ENCODE results near the gene PTGS1.
"Not testable (repeated sequence)": the region's sequence is repeated elsewhere in the genome, so short reads cannot be mapped to it uniquely, and the experiment has no call there.

Gene PTGS1

DNA sequence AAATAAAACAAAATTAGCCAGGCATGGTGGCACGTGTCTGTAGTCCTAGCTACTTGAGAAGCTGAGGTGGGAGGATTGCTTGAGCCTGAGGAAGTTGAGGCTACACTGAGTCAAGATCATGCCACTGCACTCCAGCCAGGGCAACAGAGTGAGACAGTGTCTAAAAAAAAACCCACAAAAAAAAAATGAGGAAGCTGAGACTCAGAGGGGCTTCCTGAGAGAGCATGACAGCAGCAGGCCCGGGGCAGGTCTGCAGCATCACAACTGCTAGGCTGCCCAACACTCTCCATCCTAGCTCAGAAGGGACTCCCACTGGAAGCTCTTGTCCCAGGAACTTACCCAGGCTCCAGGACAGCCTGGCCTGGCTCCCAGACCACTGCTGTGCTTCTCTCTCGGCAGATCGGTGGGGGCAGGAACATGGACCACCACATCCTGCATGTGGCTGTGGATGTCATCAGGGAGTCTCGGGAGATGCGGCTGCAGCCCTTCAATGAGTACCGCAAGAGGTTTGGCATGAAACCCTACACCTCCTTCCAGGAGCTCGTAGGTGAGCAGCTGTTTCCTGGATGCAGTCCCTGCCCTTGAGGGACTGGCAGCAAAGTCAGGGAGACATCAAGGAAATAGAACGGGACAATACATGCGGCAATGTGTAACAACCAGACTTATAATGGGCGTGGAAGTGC lies 19.1 kb downstream of the PTGS1 start:
- no peak overlapping the region for H3K4me3 ChIP-seq (ENCODE audit: low read length)
- peak; percentile 51 for DNase-seq (ENCODE audit: low read depth, low spot score)

DNA sequence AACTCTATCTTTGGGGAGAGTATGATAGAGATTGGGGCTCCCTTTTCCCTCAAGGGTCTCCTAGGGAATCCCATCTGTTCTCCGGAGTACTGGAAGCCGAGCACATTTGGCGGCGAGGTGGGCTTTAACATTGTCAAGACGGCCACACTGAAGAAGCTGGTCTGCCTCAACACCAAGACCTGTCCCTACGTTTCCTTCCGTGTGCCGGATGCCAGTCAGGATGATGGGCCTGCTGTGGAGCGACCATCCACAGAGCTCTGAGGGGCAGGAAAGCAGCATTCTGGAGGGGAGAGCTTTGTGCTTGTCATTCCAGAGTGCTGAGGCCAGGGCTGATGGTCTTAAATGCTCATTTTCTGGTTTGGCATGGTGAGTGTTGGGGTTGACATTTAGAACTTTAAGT lies 21.5 kb downstream of the PTGS1 start:
- DNase-seq (ENCODE audit: low read depth, low spot score): no peak

DNA sequence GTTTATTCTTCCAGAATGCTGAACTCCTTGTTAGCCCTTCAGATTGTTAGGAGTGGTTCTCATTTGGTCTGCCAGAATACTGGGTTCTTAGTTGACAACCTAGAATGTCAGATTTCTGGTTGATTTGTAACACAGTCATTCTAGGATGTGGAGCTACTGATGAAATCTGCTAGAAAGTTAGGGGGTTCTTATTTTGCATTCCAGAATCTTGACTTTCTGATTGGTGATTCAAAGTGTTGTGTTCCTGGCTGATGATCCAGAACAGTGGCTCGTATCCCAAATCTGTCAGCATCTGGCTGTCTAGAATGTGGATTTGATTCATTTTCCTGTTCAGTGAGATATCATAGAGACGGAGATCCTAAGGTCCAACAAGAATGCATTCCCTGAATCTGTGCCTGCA lies 21.9 kb downstream of the PTGS1 start:
- no peak for DNase-seq (ENCODE audit: low read depth, low spot score)
- H3K4me3 ChIP-seq (ENCODE audit: low read length): no peak overlapping the region

More for the DNA sequence above, 21.5 kb downstream of the PTGS1 start:
- H3K4me3 ChIP-seq (ENCODE audit: low read length): no peak overlapping the region

DNA sequence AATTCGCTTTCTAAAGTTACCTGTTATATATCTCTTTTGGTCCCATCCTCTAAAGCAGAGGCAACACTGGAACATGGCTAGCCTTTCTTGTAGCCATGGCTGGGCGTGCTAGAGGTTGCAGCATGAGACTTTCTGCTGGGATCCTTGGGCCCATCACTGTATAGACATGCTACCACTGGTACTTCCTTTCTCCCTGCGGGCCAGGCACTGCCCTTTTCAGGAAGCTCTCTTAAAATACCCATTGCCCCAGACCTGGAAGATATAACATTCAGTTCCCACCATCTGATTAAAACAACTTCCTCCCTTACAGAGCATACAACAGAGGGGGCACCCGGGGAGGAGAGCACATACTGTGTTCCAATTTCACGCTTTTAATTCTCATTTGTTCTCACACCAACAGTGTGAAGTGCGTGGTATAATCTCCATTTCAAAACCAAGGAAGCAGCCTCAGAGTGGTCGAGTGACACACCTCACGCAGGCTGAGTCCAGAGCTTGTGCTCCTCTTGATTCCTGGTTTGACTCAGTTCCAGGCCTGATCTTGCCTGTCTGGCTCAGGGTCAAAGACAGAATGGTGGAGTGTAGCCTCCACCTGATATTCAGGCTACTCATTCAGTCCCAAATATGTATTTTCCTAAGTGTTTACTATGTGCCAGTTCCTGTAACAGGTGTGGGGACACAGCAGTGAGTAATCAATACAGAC lies 22.6 kb downstream of the PTGS1 start:
- DNase-seq (ENCODE audit: low read depth, low spot score): no peak
- no peak overlapping the region for H3K4me3 ChIP-seq (ENCODE audit: low read length)

DNA sequence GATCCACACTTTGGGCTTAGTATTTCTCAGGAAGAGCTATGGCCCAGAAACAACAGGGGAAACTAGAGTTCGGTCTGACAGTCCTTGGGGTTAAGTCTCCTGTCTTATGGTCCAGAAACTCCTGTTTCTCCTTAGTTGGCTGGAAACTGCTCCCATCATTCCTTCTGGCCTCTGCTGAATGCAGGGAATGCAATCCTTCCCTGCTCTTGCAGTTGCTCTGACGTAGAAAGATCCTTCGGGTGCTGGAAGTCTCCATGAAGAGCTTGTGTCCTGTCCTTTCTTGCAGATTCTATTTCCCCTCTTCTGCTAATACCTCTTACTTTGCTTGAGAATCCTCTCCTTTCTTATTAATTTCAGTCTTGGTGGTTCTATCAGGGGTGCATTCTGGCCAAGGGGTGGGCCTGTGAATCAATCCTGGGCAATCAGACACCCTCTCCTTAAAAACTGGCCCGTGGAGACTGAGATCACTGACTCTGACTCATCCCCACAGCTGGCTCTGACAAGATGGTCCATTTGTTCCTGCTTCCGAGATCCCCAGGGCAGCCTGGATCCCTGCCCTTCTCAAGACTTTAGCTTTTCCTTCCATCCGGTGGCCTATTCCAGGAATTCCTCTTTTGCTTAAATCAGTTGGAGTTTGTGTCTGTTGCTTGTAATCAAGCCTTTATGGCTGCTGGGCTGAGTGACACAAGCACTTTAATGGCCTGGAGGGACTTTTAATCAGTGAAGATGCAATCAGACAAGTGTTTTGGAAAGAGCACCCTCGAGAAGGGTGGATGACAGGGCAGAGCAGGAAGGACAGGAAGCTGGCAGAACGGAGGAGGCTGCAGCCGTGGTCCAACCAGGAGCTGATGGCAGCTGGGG lies 23.7 kb downstream of the PTGS1 start:
- no peak overlapping the region for H3K4me3 ChIP-seq (ENCODE audit: low read length)
- DNase-seq (ENCODE audit: low read depth, low spot score): no peak

DNA sequence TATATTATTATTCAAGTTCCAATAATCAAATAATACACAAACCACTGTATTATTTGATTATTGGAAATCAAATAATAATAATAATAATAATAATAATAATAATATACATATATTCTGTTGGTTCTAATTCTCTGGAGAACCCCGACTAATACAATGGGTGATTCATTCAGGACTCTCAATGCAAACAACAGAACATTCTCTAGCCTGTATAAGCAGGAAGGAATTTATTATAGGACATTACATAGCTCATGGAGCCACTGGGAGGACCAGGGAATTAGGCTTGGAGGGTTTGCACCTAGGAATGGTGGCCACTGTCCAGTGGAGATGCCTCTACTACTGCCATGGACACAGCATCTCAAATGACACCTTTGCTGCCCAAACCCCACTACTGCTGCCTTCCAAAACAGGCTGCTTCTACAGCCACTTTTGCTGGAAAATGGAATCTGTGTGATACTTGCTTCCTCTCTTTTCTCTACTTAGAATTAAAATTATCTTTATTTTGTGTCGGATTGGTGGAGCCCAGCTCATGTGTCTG lies 25.9 kb downstream of the PTGS1 start:
- no peak for DNase-seq (ENCODE audit: low read depth, low spot score)
- H3K4me3 ChIP-seq (ENCODE audit: low read length): no peak overlapping the region

DNA sequence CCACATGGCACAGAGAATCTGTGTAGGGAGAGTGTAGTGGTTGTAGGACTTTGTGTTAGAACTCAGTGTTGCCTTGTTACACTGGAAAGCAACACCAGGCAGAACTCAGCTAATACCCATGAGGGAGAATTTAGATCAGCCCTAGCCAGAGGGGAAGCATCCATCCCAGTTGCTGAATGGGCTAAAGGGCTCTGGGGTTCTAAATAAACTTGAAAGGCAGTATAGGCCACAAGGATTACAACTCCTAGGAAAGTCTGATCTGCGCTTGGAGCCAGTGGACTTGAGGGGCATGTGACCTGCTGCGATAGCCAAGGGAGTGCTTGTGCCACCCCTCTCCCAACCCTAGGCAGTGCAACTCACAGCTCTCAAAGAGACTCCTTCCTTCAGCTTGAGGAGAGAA lies 26.9 kb downstream of the PTGS1 start:
- no peak for DNase-seq (ENCODE audit: low read depth, low spot score)
- no peak overlapping the region for H3K4me3 ChIP-seq (ENCODE audit: low read length)

DNA sequence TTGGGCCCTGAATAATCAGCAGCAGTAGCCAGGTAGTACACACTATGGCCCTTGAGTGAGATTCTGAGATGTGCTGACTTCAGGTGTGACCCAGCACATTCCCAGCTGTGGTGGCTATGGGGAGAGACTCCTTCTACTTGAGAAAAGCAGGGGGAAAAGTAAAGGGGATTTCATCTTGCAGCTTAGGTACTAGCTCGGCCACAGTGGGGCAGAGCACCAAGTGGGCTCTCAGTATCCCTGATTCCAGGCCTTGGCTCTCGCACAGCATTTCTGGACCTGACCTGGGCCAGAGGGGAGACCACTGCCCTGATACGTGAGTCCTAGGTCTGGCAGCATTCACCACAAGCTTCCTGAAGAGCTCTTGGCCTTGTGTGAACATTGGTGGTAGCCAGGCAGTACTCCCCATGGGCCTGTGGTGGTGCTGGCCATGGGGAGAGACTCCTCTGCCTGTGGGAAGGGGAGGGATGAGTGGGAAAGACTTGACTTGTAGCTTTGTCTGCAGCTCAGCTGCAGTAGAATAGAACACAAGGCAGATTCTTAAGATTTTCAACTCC lies 27.6 kb downstream of the PTGS1 start:
- H3K4me3 ChIP-seq (ENCODE audit: low read length): no peak overlapping the region
- no peak for DNase-seq (ENCODE audit: low read depth, low spot score)

DNA sequence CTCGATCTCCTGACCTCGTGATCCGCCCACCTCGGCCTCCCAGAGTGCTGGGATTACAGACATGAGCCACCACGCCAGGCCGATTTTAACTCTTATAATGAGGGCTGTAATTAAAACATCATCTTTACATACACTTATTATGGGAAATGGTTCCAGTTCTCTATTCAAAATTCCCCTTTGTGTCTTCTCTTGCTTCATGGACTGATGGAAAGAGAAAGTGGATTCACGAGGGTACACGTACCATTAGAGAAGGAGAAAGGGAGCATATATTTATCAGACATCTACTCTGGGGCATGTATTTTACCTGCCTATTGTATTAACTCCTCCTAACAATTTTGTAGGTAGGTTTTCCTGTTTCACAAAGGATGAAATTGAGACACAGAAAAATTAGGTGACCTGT lies 31.1 kb downstream of the PTGS1 start:
- DNase-seq (ENCODE audit: low read depth, low spot score): no peak
- no peak overlapping the region for H3K4me3 ChIP-seq (ENCODE audit: low read length)

DNA sequence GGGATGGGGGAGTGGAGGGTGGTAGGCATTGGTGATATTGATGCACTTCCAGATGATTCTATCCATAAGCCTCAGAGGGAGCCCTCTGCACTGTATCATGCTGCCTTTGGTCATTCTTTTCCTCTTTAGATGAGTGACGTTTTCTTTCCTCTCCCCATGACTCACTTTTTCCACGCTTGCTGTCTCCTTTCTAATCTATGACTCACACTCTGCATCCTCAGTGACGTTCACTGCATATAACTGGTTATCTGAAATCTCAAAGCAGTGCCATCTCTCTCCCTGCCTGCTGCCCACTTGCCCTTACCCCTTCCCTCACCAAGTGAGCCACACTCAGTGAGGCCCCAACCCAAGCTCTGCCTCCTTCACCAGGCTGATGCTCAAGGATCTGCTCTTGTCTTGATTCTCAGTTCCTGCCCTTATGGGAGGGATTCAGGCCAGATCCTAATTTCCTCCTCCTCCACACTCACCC lies 31.6 kb downstream of the PTGS1 start:
- no peak for DNase-seq (ENCODE audit: low read depth, low spot score)
- H3K4me3 ChIP-seq (ENCODE audit: low read length): no peak overlapping the region

DNA sequence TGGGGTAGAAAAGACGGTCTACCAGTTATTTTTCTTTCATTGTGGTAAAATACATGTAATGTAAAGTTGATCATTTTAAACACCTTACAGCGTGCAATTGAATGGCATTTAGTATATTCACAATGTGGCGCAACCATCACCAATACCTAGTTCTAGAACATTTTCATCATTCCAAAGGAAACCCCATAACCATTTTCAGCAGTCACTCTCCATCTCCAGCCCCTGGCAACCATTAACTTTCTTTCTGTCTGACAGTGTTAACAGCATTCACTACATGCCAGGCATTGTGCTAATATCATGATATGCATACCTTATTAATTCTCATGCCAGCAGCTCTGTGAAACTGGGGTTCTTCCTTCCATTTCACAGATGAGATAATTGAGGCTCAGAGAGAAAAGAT lies 32.0 kb downstream of the PTGS1 start:
- DNase-seq (ENCODE audit: low read depth, low spot score): no peak
- no peak overlapping the region for H3K4me3 ChIP-seq (ENCODE audit: low read length)

DNA sequence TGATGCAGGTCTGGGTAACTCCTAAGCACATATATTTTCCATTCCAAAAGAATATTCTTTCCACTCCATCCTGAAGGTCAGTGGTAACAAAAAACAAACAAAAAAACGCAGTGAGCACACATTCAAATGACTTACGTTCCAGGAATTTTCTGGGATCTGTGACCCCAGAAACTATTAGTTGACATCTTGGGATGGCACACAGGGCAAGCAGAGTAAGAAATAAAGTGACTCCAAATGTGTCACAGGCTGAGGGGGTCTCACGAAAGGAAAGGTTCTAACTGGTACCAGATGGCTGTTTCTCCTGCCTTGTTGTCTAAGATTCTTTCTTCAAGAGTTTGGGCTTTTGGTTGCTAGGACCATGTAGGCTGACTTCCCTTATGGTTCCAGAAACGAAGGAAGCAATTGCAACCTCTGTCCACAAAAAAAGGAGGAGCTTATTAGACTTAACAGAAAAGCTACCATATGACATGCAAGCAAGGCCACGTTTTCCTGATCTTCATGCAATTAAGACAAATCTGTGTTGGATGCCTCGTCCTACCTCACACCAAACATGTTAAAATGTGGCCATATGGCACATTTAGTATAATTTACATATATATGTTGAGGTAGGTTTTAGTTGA lies 32.7 kb downstream of the PTGS1 start:
- DNase-seq (ENCODE audit: low read depth, low spot score): no peak
- no peak overlapping the region for H3K4me3 ChIP-seq (ENCODE audit: low read length)

DNA sequence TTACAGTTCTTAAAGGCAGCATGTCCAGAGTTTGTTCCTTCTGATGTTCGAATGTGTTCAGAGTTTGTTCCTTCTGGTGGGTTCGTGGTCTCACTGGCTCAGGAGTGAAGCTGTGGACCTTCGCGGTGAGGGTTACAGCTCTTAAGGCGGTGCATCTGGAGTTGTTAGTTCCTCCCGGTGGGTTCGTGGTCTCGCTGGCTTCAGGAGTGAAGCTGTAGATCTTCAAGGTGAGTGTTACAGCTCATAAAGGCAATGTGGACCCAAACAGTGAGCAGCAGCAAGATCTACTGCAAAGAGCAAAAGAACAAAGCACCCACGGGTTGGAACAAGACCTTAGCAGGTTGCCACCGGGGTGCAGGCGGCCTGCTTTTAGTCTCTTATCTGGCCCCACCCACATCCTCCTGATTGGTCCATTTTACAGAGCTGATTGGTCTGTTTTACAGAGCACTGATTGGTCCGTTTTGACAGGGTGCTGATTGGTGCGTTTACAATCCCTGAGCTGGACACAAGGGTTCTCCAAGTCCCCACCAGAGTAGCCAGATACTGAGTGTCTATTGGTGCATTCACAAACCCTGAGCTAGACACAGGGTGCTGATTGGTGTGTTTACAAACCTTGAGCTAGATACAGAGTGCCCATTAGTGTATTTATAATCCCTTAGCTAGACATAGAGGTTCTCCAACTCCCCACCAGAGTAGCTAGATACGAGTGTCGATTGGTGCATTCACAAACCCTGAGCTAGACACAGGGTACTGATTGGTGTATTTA lies 34.7 kb downstream of the PTGS1 start:
- H3K4me3 ChIP-seq (ENCODE audit: low read length); DNase-seq (ENCODE audit: low read depth, low spot score): not testable (repeated sequence)

DNA sequence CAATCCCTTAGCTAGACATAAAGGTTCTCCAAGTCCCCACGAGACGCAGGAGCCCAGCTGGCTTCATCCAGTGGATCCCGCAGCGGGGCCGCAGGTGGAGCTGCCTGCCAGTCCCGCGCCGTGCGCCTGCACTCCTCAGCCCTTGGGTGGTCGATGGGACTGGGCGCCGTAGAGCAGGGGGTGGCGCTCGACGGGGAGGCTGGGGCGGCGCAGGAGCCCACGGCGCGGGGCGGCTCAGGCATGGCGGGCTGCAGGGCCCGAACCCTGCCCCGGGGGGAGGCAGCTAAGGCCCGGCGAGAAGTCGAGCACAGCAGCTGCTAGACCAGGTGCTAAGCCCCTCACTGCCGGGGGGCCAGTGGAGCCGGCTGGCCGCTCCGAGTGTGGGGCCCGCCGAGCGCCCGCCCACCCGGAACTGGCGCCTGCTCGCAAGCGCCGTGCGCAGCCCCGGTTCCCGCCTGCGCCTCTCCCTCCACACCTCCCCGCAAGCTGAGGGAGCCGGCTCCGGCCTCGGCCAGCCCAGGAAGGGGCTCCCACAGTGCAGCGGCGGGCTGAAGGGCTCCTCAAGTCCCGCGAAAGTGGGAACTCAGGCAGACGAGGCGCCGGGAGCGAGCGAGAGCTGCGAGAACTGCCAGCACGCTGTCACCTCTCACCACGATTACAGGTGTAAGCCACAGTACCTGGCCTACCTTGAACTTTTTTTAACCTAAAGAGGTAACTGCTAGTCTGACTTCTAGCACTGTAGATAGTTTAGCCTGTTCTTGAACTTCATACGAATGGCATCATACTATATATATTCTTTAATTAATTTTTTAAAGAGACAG lies 35.5 kb downstream of the PTGS1 start:
- no peak for DNase-seq (ENCODE audit: low read depth, low spot score)
- peak overlapping the region; percentile 48 for H3K4me3 ChIP-seq (ENCODE audit: low read length)

DNA sequence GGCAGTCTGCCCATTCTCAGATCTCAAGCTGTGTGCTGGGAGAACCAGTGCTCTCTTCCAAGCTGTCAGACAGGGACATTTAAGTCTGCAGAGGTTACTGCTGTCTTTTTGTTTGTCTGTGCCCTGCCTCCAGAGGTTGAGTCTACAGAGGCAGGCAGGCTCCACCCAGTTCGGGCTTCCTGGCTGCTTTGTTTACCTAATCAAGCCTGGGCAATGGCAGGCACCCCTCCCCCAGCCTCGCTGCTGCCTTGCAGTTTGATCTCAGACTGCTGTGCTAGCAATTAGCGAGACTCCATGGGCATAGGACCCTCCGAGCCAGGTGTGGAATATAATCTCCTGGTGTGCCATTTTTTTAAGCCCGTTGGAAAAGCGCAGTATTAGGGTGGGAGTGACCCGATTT lies 43.3 kb downstream of the PTGS1 start:
- DNase-seq (ENCODE audit: low read depth, low spot score): peak; percentile 21
- not testable (repeated sequence) for H3K4me3 ChIP-seq (ENCODE audit: low read length)

DNA sequence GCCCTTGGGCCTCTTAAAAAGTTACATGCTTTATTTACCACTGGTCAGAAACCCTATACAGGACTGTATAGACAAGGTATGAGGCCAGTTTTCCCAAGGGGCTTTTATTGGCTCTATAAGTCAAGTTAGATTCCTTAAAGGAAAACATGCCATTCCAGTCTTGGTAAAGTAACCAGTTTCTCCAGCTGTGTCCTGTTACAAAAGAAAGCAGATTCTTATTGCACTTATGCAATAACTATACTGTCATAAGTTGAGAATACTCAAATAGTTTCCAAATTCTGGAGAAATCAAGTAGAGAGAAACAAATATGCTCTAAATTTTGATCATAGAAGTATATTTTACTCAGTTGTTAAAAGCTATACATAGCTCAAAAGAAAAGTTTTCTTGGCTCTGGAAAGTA lies 47.2 kb downstream of the PTGS1 start:
- H3K4me3 ChIP-seq (ENCODE audit: low read length): no peak overlapping the region
- DNase-seq (ENCODE audit: low read depth, low spot score): no peak

DNA sequence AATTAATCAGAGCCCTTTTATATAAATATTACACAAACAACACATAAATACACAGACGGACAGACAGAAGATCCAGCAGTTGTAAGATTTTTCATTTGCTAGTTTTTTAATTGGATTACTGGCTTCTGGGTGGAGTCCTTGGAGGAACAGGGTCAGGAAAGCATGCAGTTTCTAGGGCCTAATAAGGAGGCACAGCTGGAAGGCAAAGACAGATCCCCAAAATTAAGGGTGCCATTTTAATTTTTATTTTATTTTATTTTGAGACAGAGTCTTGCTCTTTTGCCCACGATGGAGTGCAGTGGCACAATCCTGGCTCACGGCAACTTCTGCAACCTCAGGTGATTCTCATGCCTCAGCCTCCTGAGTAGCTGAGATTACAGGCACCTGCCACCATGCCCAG lies 49.5 kb downstream of the PTGS1 start:
- DNase-seq (ENCODE audit: low read depth, low spot score): no peak
- no peak overlapping the region for H3K4me3 ChIP-seq (ENCODE audit: low read length)

DNA sequence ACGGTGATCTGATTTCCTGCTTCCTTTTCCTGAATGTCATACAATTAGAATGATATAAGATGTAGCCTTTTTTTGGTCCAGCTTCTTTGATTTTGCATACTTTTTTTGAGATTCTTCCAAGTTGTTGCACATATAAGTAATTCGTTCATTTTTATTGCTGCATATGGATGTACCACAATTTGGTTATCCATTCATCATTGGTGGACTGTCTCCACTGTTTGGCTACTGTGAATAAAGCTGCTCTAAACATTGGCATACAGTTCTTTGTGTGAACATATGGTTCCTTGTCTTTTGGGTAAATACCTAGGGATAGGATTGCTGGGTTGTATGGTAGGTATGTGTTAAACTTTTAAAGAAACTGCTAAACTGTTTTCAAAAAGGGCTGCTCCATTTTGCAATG lies 54.3 kb downstream of the PTGS1 start:
- DNase-seq (ENCODE audit: low read depth, low spot score): no peak
- no peak overlapping the region for H3K4me3 ChIP-seq (ENCODE audit: low read length)

Measured in Jurkat, Clone E6-1 (cell line).